DOHH2 (cell line): Measurements from ENCODE around the gene EDC4.

Experiments used
- EZH2phosphoT487 ChIP-seq: fragments of 200-600 bp; sonication (generic); IDR thresholded peaks from 2 replicates; pipeline ENCODE4 v1.6.1; 2017; ENCODE audit warnings: borderline replicate concordance, mild to moderate bottlenecking, antibody characterized with exemption, low read length, moderate library complexity, mixed read lengths
- TF ChIP-seq, protein P1 (sequence below): fragments of 200-600 bp; sonication (generic); IDR thresholded peaks from one replicate; pipeline ENCODE4 v1.5.1; 2014; ENCODE audit warnings: antibody characterized with exemption, mild to moderate bottlenecking, low read depth, low read length; ENCODE audit not compliant: poor library complexity, severe bottlenecking

DNA sequence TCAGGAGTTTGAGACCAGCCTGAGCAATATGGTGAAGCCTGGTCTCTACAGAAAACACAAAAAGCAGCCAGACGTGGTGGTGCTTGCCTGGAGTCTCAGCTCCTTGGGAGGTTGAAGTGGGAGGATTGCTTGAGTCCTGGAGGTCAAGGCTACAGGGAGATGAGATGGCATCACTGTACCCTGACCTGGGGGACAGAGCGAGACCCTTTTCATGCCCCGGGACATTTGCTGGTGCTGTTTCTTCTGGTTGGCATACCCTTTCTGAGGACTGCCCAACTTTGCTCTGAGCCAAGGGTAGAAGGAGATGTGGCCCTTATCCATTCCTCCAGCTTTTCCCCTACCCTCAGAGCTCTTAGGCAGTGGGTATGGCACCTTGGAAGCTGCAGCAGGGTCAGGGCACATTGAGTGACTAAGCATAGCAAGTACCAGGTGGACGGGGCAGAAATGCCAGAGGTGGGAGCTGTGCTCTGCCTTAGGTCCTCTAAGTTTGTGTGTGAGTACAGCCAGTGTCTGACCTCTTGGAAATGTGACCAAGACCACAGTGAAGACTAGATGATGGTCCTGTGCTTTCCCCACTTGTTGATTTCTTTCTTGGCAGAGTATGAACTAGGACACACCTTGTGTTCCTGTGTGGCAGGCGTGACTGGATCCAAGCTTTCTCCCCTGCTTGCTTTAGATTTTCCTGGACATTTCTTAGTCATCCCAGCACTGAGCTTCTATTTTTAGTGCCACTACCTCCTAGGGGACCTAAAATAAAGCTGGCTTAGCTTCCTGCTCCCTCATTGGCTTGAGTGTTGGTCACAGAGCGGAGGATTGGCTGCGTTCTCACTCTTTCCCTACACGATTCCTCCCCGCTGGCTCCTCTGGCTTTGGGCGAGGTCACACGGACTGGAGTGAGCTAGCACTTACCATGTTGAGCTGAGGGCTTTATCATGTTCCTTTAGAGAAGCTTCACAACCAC, 9.9 kb upstream of the EDC4 start:
- TF ChIP-seq, protein P1, sequence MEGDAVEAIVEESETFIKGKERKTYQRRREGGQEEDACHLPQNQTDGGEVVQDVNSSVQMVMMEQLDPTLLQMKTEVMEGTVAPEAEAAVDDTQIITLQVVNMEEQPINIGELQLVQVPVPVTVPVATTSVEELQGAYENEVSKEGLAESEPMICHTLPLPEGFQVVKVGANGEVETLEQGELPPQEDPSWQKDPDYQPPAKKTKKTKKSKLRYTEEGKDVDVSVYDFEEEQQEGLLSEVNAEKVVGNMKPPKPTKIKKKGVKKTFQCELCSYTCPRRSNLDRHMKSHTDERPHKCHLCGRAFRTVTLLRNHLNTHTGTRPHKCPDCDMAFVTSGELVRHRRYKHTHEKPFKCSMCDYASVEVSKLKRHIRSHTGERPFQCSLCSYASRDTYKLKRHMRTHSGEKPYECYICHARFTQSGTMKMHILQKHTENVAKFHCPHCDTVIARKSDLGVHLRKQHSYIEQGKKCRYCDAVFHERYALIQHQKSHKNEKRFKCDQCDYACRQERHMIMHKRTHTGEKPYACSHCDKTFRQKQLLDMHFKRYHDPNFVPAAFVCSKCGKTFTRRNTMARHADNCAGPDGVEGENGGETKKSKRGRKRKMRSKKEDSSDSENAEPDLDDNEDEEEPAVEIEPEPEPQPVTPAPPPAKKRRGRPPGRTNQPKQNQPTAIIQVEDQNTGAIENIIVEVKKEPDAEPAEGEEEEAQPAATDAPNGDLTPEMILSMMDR = no peak
- TF ChIP-seq EZH2phosphoT487 = no peak
